Bladder microvascular endothelial cell (primary cell): ENCODE measurements around the gene TBX1. TPM values are rescaled to one million over a fixed set of nuclear protein-coding genes. Genes with fewer than 3 reads are reported as not detected.

Source experiments
- total RNA-seq: library from RNA; depleted of rRNA; stranded (reverse); fragments of >200 nt; gene quantifications from 2 replicates; pipeline ENCODE4 v1.2.3, GENCODE V29; 2014

Gene TBX1
- 0.81 and 98.6 TPM in 2 replicates for total RNA-seq

GRCh38 chr22:19760058-19760950, at the start of gene TBX1:
TBX1 (plus strand) TSS chr22:19760778; CDS start chr22:19760844, 66 bp downstream.

GRCh38 chr22:19714312-19715187, 46.0 kb upstream of the TBX1 start, which contains the start of gene SEPTIN5:
SEPTIN5 (plus strand) TSS chr22:19714503; CDS start chr22:19714589, 86 bp downstream.

GRCh38 chr22:19723232-19723982, 37.2 kb upstream of the TBX1 start, which contains the start of gene GP1BB:
GP1BB (plus strand) TSS chr22:19723539; CDS start chr22:19723570, 31 bp downstream.

Other genes with a start within 250 kb of the TBX1 start
- 578 and 926 TPM in 2 replicates for gene CLDN5, start 236.4 kb upstream of the TBX1 start, total RNA-seq
- 5.0 and 82.0 TPM in 2 replicates for gene SEPTIN5, start 46.3 kb upstream of the TBX1 start, total RNA-seq
- gene GP1BB, start 37.2 kb upstream of the TBX1 start, total RNA-seq = 0.65 and 3.3 TPM in 2 replicates
- gene GNB1L, start 94.1 kb downstream of the TBX1 start, total RNA-seq = 8.5 and 8.7 TPM in 2 replicates
- gene RTL10, start 94.1 kb downstream of the TBX1 start, total RNA-seq = 19.6 and 62.2 TPM in 2 replicates
- gene COMT, start 181.0 kb downstream of the TBX1 start, total RNA-seq = 259 and 533 TPM in 2 replicates
- 70.9 and 110 TPM in 2 replicates for gene TXNRD2, start 181.0 kb downstream of the TBX1 start, total RNA-seq